NT2/D1 (cell line): ENCODE data around the gene TAOK3.

Experiments used
- DNase-seq: peaks from one replicate; pipeline ENCODE4 v3.0.0-alpha.2; 2011; ENCODE audit warnings: low read depth, low spot score
- H3K27me3 ChIP-seq: 2 replicates; pipeline ENCODE4 v1.6.0; 2011; ENCODE audit warnings: mild to moderate bottlenecking; ENCODE audit not compliant: insufficient read length, insufficient read depth
- H3K36me3 ChIP-seq: 2 replicates; pipeline ENCODE4 v1.6.1; 2011; ENCODE audit warnings: mild to moderate bottlenecking, low read length, mixed read lengths; ENCODE audit not compliant: insufficient read depth, insufficient read length
- H3K4me1 ChIP-seq: 2 replicates; pipeline ENCODE4 v1.5.1; 2011; ENCODE audit not compliant: insufficient read depth, insufficient read length
- H3K4me3 ChIP-seq: 2 replicates; pipeline ENCODE4 v1.5.1; 2011; ENCODE audit warnings: low read depth; ENCODE audit not compliant: insufficient read length
- H3K9ac ChIP-seq: 2 replicates; pipeline ENCODE4 v1.6.0; 2011; ENCODE audit warnings: low read depth; ENCODE audit not compliant: insufficient read length
- H3K9me3 ChIP-seq: 2 replicates; pipeline ENCODE4 v1.5.1; 2011; ENCODE audit warnings: mild to moderate bottlenecking, low read length; ENCODE audit not compliant: insufficient read depth
- SUZ12 ChIP-seq: IDR thresholded peaks from 2 replicates; pipeline ENCODE4 v1.6.1; 2011; ENCODE audit not compliant: insufficient read length, insufficient read depth; ENCODE audit errors: extremely low read depth
- YY1 ChIP-seq: IDR thresholded peaks from 2 replicates; pipeline ENCODE4 v1.6.1; 2011; ENCODE audit not compliant: insufficient read length, insufficient read depth
- ZNF274 ChIP-seq: IDR thresholded peaks from 2 replicates; pipeline ENCODE4 v1.6.1; 2011; ENCODE audit warnings: mild to moderate bottlenecking, low read depth, low read length

TAOK3 gene

GRCh38 chr12:118371321-118372282 lies 1.1 kb downstream of the TAOK3 start:
- H3K9me3 ChIP-seq: no peaks in the 10 kb centered on the region
- H3K4me3 ChIP-seq: peak overlapping the region; percentile 90

GRCh38 chr12:118370601-118371000 lies 2.1 kb downstream of the TAOK3 start:
- DNase-seq: no peak
- H3K4me3 ChIP-seq: no peak overlapping the region

More at GRCh38 chr12:118371321-118372282, 1.1 kb downstream of the TAOK3 start:
- no peak for DNase-seq
- Histone ChIP-seq H3K4me1 (no peaks in the 10 kb centered on the region), H3K36me3 (no peaks in the 10 kb centered on the region), H3K27me3 (peaks cover 33% of the 10 kb centered on the region), H3K9ac (peak overlapping the region; percentile 68)
- TF ChIP-seq ZNF274 (no peak), YY1 (no peak), SUZ12 (peak; percentile 94)

GRCh38 chr12:118368821-118369220 lies 3.9 kb downstream of the TAOK3 start:
- no peak for DNase-seq
- no peak overlapping the region for H3K9ac ChIP-seq
- H3K9me3 ChIP-seq: no peaks in the 10 kb centered on the region
- H3K4me3 ChIP-seq: no peak overlapping the region
- TF ChIP-seq SUZ12 (no peak), YY1 (no peak), ZNF274 (no peak)
- H3K27me3 ChIP-seq: peaks cover 33% of the 10 kb centered on the region
- no peaks in the 10 kb centered on the region for H3K4me1 ChIP-seq
- H3K36me3 ChIP-seq: no peaks in the 10 kb centered on the region

More at GRCh38 chr12:118370601-118371000, 2.1 kb downstream of the TAOK3 start:
- Histone ChIP-seq H3K9me3 (no peaks in the 10 kb centered on the region), H3K27me3 (peaks cover 33% of the 10 kb centered on the region), H3K4me1 (no peaks in the 10 kb centered on the region), H3K9ac (no peak overlapping the region), H3K36me3 (no peaks in the 10 kb centered on the region)
- TF ChIP-seq ZNF274: no peak
- no peak for TF ChIP-seq YY1
- TF ChIP-seq SUZ12: no peak

GRCh38 chr12:118361889-118362288 lies 10.8 kb downstream of the TAOK3 start:
- Histone ChIP-seq H3K9me3 (no peaks in the 10 kb centered on the region), H3K4me1 (no peaks in the 10 kb centered on the region), H3K4me3 (no peak overlapping the region), H3K36me3 (no peaks in the 10 kb centered on the region), H3K9ac (no peak overlapping the region), H3K27me3 (no peaks in the 10 kb centered on the region)
- TF ChIP-seq ZNF274 (no peak), YY1 (no peak)
- no peak for DNase-seq

GRCh38 chr12:118361092-118361404 lies 11.7 kb downstream of the TAOK3 start:
- no peak for TF ChIP-seq YY1
- TF ChIP-seq SUZ12: no peak
- TF ChIP-seq ZNF274: no peak
- H3K36me3 ChIP-seq: no peaks in the 10 kb centered on the region
- H3K4me1 ChIP-seq: no peaks in the 10 kb centered on the region
- H3K9me3 ChIP-seq: no peaks in the 10 kb centered on the region
- H3K27me3 ChIP-seq: no peaks in the 10 kb centered on the region
- no peak overlapping the region for H3K4me3 ChIP-seq
- DNase-seq: no peak
- H3K9ac ChIP-seq: no peak overlapping the region

GRCh38 chr12:118359541-118359915 lies 13.2 kb downstream of the TAOK3 start:
- no peak overlapping the region for H3K9ac ChIP-seq
- peaks cover 8% of the 10 kb centered on the region; the same call in 1 of the 2 replicates for H3K9me3 ChIP-seq
- H3K27me3 ChIP-seq: no peaks in the 10 kb centered on the region
- H3K4me3 ChIP-seq: no peak overlapping the region
- H3K4me1 ChIP-seq: no peaks in the 10 kb centered on the region
- no peaks in the 10 kb centered on the region for H3K36me3 ChIP-seq
- TF ChIP-seq YY1: no peak
- DNase-seq: no peak

GRCh38 chr12:118358612-118359540 lies 13.8 kb downstream of the TAOK3 start:
- H3K9ac ChIP-seq: no peak overlapping the region
- no peak for TF ChIP-seq SUZ12
- TF ChIP-seq ZNF274: no peak
- TF ChIP-seq YY1: no peak

More at GRCh38 chr12:118358612-118359540, 13.8 kb downstream of the TAOK3 start:
- Histone ChIP-seq H3K4me1 (no peaks in the 10 kb centered on the region), H3K9me3 (peaks cover 13% of the 10 kb centered on the region; the same call in 1 of the 2 replicates), H3K4me3 (no peak overlapping the region), H3K36me3 (no peaks in the 10 kb centered on the region), H3K27me3 (no peaks in the 10 kb centered on the region)
- DNase-seq: no peak
